T-helper 9 cell (primary cell): ENCODE results near the gene HK1.
"Not testable (repeated sequence)": the region's sequence is repeated elsewhere in the genome, so short reads cannot be mapped to it uniquely, and the experiment has no call there.

Source experiments
- DNase-seq: peaks from one replicate; pipeline ENCODE4 v3.0.0-alpha.2; 2020
- total RNA-seq, 2 donors: gene quantifications; one replicate each; lab custom pipeline; 2026; lab: John Stamatoyannopoulos, UW

HK1 gene
- total RNA-seq: 130 to 218 reads per million in 2 donors

DNA sequence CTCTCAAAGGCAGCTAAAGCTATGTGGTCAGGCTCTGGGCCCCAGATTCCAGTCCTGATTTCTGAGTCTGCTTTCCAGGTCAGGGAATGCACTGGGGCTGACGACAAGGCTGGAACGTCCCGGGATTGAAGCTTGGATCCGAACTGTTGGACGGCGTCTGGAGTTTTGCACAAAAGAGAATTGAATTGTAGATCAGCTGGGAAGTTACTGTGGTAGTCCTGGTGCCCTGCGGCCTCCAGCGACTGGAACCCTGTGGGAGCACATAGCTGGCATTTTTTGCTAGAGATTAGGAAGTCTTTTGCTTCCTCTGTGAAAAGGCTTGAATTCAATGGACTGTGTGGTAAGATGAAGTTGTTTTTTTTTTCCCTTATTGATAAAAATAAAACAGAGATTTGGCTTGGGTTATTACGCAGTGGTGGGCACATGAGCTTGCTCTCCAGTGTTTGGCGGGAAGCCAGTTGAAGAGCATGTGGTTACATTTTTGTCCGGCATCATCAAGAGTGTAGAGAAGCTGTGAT, at the start of gene HK1:
TSS of gene HK1 (plus strand) at position 51 of the 518 bp plus-strand sequence.
- no peak for DNase-seq

GRCh38 chr10:69229616-69229916, 48.7 kb upstream of the HK1 start:
- DNase-seq: no peak

- no peak for DNase-seq
Measured at GRCh38 chr10:69230128-69230527, 48.2 kb upstream of the HK1 start.

DNA sequence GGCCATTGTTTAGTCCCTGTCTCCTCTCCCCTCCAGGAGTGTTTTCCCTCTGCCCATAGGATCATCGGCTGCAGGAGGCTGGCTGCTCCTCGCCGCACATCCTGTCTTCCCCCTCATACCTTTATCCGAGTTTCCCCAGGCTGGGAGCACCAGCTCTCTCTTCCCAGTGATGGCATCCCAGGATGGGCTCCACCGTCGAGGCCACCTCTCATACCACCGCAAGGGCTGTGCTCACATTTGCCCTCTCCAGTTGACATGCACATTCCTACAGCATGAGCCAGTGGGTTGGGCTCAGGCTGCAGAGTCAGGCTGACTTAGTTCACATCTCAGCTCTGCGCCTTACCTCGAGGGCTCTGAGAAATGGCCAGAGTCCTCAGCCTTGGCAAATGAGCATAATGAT, 46.0 kb upstream of the HK1 start:
- DNase-seq: no peak

DNA sequence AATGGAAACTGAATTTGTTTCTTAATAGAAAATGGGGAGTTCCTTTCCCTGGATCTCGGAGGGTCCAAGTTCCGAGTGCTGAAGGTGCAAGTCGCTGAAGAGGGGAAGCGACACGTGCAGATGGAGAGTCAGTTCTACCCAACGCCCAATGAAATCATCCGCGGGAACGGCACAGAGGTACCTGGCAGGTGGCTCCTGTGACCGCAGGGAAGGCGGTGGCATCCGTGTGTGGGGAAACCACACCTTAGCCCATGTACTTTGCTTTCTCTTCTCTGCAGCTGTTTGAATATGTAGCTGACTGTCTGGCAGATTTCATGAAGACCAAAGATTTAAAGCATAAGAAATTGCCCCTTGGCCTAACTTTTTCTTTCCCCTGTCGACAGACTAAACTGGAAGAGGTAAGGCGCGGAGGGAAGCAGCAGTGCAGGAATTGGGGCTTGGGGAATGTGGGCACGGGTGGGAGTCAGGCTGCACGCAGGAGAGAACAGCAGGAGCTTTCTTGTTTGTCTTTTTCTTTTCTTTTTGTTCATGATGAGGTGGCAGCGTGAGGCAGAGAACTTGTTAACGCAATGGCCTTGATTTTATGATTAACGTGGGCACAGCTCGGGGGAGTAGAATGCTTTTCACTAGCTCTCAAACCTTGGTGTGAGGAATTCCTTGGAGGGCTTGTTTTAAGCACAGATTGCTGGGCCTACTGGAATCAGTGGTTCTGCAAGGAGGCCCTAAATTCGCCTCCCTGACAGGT, 45.4 kb upstream of the HK1 start:
- peak; percentile 31 for DNase-seq

GRCh38 chr10:69234447-69234846, 43.8 kb upstream of the HK1 start:
- DNase-seq: no peak

DNA sequence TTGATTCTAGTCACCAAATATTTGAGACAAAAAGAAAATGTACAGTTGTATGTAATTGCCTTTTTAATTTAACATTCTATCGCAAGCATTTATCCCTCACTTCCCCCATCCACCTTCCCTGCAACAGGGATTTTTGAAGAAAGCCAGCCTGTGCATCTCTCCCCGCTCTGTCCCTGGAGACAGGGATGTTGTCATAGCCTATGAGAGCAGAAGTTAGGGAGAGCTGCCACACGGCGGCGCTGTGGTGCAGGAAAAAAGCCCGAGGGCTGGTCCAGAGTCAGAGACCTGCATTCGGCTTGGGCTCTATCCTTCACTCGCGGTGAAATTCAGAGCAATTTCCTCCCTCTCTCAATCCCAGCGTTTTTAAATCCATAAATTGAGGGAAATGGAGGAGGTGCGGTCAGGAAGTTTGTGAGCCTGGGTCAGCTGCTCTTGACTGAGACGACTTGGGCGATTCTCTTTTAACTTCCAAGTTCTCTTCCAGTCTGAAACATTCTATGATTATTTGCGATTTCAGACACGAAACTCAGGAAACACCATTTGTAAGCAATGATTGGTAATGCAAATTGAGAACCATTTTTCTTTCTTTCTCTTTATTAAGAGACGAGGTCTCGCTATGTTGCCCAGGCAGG, 40.7 kb upstream of the HK1 start:
- peak; percentile 87 for DNase-seq

GRCh38 chr10:69239136-69239535, 39.2 kb upstream of the HK1 start:
- DNase-seq: no peak

DNA sequence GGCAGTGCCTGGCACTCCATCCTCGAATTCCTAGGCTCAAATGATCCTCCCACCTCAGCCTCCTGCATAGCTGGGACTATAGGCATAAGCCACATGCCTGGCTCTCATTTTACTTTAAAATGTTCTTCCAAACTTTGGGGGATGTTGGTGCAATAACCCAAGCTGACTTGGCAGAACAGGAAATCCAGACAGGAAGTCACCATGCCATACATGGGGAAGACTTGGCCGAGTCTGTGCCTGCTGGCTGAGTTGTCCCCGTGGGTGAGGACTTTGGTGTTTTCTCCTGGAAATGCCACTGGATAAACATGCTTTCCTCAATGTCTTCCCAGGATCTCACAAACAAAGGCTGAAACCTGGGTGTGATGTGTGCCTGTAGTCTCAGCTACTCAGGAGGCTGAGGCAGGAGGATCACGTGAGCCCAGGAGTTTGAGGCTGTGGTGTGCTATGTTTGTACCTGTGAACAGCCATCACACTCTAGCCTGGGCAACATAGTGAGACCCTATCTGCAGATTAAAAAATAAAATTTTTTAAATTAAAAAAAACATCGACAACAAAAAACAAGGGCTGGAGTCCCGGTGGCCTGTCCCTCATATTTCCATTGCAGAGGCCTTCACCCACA, 38.4 kb upstream of the HK1 start:
- DNase-seq: no peak

GRCh38 chr10:69240455-69240854, 37.8 kb upstream of the HK1 start:
- DNase-seq: no peak

DNA sequence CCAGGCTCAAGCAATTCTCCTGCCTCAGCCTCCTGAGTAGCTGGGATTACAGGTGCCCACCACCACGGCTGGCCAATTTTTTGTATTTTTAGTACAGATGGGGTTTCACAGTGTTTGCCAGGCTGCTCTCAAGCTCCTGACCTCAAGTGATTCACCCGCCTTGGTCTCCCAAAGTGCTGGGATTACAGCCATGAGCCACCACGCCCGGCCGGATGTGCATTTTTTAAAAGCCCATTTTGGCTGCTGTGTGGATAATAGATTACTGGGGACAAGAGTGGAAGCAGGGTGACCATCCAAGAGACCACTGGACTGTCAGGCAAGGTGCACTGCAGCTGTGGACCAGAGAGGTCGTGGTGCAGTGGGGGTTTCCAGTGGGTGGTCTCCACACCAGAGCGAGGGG, 36.7 kb upstream of the HK1 start:
- DNase-seq: no peak

GRCh38 chr10:69242040-69242851, 36.0 kb upstream of the HK1 start:
- DNase-seq: no peak

GRCh38 chr10:69242852-69243212, 35.5 kb upstream of the HK1 start:
- DNase-seq: no peak

GRCh38 chr10:69243817-69244216, 34.5 kb upstream of the HK1 start:
- no peak for DNase-seq

DNA sequence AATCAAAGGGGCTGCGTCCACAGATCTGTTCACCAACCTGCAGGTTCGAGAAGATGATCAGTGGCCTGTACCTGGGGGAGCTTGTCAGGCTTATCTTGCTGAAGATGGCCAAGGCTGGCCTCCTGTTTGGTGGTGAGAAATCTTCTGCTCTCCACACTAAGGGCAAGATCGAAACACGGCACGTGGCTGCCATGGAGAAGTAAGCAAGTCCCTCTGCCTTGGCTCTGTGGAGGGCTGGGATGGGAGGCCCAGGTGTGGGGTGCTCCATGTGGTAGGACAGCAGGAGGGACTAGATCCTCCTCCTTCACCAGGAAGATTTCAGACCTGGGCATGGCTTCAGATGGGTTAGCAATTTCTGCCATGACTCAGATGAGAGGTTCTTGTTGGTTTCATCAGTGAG, 32.3 kb upstream of the HK1 start:
- DNase-seq: no peak

- no peak for DNase-seq
Measured at GRCh38 chr10:69246581-69247312, 31.5 kb upstream of the HK1 start.

GRCh38 chr10:69247313-69247710, 31.0 kb upstream of the HK1 start:
- DNase-seq: no peak

DNA sequence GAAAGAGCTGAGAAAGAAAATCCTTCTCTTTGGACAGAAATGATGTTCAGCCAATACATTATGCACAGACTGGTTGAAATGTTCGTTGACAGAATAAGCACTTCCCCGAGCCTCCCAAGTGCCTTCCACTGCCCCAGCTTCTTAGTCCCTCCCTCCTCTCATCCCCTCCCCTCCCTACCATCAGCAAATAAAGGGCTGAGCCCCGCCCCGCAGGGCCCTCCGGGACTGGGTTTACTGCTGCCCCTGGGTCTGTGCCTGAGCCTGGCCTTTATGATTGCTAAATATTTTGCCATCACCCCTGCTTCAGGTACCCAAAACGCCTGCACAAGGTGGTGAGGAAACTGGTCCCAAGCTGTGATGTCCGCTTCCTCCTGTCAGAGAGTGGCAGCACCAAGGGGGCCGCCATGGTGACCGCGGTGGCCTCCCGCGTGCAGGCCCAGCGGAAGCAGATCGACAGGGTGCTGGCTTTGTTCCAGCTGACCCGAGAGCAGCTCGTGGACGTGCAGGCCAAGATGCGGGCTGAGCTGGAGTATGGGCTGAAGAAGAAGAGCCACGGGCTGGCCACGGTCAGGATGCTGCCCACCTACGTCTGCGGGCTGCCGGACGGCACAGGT, 30.1 kb upstream of the HK1 start:
- DNase-seq: no peak

- DNase-seq: no peak
Measured at GRCh38 chr10:69250041-69250440, 28.3 kb upstream of the HK1 start.

- DNase-seq: not testable (repeated sequence)
Measured at GRCh38 chr10:69251417-69251816, 26.9 kb upstream of the HK1 start.

DNA sequence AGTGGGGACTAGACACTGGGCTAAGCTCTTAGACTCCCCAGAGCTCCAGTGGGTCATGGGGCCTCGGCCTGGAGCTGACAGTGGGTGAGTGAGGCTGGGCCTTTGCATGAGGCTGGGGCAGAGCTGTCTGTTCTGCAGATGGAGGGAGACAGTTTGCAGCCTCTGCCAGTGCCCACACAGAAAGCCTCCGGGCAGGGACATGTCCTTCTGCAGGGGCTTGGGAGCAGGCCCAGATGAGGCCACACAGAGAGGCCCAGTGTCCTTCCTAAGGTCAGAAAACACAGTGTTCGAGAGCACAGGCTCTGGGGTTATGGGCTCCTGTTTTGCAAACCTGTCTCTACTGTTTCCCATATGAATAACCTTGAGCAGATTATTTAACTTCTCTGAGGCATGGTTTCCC, 25.1 kb upstream of the HK1 start:
- DNase-seq: no peak

GRCh38 chr10:69254877-69255276, 23.4 kb upstream of the HK1 start:
- DNase-seq: no peak
